ENCODE measurements around the gene DEFB125.
"Not testable (repeated sequence)": the region's sequence is repeated elsewhere in the genome, so short reads cannot be mapped to it uniquely, and the experiment has no call there.

Gene DEFB125, protein sequence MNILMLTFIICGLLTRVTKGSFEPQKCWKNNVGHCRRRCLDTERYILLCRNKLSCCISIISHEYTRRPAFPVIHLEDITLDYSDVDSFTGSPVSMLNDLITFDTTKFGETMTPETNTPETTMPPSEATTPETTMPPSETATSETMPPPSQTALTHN

DNA sequence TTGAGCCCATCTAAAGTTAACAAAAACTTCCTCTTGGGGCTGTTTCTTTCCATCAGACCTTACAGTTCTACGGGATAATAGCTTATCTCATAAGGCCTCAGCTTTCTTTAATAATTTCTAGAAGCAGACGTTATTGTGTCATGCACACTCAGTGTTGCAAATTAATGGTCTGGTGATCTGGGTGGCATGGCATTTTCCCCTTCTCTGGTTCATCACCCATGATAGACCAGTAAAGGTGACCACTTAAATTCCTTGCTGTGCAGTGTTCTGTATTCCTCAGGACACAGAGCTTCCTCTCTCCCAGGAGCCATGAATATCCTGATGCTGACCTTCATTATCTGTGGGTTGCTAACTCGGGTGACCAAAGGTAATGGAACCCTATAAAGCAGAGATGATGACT is at the start of gene DEFB125:
Gene DEFB125 (plus strand): TSS at position 272 of the 400 bp plus-strand sequence. CDS start 38 bp downstream, at position 310.
- no peak for DNase-seq (ENCODE audit: low spot score)

DNA sequence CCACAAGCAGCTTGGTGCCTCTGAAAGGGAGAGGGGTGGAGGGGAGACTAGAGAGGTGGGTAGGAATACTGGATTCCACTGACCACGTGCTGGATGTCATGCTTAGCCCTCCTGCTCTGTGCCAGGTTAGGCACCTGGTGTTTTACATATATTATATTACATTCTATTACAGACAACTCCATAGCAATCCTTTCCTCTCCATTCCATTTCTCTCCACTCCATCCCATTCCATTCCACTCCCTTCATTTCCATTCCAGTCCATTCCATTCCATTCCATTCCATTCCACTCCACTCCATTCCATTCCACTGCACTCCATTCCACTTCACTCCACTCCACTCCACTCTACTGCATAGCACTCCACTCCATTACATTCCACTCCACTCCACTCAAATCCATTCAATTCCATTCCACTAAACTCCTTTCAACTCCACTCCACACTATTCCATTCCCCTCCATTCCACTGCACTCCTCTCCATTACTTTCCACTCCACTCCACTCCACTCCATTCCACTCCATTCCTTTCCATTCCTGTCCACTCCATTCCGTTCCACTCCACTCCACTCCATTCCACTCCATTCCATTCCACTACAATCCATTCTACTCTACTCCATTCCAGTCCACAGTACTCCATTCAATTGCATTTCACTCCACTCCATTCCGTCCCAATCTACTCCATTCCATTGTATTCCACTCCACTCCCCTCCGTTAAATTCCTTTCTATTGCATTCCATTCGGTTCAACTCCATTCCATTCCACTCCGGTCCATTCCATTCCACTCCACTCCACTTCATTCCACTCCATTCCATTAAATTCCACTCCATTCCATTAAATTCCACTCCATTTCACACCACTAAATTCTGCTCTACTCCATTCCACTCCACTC is 27.2 kb upstream of the DEFB125 start:
- no peak for DNase-seq (ENCODE audit: low spot score)

DNA sequence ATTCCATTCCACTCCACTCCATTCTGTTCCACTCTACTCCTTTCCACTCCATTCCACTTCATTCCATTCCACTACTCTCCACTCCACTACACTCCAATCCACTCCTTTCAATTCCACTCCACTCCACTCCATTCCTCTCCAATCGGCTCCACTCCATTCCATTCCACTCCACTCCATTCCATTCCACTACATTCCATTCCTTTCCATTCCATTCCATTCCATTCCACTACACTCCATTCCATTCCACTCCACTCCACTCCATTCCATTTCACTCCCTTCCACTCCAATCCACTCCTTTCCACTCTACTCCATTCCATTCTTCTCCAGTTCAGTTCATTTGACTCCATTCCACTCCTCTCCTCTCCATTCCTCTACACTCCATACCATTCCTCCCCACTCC is 26.2 kb upstream of the DEFB125 start:
- DNase-seq (ENCODE audit: low spot score) = no peak

DNA sequence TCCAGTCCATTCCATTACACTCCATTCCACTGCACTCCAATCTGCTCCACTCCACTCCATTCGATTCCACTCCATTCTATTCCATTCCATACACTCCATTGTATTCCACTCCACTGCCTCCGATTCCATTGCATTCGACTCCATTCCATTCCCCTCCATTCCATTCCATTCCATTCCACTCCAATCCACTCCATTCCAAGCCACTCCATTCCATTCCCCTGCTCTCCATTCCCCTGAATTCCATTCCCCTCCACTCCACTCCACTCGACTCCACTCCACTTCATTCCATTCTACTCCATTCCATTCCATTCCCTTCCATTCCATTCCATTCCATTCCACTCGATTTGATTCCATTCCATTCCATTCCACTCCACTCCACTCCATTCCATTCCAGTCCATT is 25.7 kb upstream of the DEFB125 start:
- DNase-seq (ENCODE audit: low spot score) = no peak

DNA sequence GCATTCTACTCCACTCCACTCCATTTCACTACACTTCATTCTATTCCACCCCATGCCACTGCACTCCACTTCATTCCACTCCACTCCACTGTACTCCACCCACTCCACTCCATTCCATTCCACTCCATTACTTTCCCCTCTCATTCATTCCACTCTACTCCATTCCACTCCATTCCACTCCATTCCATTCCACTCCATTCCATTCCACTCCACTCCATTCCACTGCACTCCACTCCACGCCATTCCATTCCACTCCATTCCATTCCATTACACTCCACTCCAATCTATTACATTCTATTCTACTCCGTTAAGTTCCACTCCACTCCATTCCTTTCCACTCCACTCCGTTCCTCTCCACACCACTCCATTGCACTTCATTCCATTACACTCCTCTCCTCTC is 25.0 kb upstream of the DEFB125 start:
- DNase-seq (ENCODE audit: low spot score) = no peak

DNA sequence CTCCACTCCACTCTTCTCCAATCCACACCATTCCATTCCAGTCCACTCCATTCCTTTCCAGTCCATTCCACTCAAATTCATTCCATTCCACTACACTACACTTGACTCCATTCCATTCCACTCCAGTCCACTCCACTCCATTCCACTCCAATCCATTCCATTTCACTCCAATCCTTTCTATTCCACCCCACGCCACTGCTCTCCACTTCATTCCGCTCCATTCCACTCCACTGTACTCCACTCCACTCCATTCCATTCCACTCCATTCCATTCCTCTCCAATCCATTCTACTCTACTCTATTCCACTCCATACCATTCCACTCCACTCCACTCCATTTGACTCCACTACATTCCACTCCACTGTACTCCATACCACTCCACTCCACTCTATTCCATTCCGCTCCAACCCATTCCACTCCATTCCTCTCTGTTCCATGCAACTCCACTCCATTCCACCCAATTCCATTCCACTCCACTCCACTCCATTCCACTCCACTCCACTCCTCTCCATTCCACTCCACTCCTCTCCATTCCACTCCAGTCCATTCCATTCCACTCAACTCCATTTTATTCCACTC is 23.4 kb upstream of the DEFB125 start:
- DNase-seq (ENCODE audit: low spot score) = no peak

DNA sequence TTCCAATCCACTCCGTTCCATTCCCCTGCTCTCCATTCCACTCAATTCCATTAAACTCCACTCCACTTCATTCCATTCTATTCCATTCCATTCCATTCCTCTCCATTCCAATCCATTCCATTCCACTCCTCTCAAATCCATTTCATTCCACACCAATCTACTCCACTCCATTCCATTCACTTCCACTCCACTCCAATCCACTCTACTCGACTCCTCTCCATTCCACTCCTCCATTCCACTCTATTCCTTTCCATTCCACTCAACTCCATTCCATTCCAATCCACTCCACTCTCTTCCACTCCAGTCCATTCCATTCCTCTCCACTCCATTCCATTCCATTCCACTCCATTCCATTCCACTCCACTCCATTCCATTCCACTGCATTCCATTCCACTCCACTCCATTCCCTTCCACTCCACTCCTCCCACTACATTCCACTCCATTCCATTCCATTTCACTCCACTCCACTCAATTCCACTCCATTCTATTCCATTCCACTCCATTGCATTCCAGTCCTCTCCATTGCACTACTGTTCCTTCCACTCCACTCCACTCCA is 22.6 kb upstream of the DEFB125 start:
- no peak for DNase-seq (ENCODE audit: low spot score)

DNA sequence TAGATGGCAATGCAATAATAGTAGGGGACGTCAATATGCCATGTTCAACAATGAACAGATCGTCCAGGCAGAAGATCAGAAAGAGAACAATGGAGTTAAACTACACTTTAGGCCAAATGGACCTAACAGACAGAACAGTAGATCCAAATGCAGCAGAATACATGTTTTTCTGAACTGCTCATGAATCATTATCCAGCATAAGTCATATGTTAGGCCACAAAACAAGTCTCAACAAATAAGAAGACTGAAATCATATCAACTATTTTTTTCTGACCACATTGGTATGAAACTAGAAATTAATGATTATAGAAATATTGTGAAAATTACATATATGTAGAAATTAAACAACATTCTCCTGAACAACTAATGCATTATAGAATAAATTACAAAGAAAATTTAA is 10.2 kb upstream of the DEFB125 start:
- no peak for DNase-seq (ENCODE audit: low spot score)

DNA sequence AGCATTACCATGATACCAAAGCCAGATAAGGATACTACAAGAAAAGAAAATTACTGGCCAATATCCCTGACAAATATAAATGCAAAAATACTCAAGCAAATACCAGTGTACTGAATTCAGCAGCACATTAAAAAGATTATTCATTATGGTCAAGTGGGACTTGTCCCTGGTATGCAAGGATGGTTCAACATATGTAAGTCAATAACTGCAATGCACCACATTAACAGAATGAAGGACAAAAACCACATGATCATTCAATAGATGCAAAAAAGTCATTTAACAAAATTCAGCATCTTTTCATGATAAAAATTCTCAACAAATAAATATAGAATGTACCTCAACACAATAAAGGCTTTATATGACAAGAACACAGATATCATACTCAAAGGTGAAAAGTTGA is 9.1 kb upstream of the DEFB125 start:
- no peak for DNase-seq (ENCODE audit: low spot score)

DNA sequence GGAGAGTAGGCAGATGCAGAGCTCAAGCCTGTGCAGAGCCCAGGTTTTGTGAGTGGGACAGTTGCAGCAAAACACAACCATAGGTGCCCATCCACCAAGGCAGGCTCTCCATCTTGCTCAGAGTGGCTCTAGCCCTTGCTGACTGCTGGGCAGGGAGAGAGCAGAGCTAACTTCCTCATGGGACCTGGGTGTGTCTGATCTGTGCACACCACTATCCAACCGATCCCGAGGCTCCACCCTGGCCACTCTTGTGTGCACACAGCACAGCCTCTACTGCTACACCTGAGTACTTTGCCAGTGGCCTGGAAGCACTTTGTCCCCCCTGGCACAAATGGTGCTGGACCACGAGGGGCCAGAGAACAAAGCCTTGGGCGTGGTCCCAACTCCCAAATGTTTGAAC is 7.9 kb upstream of the DEFB125 start:
- no peak for DNase-seq (ENCODE audit: low spot score)

DNA sequence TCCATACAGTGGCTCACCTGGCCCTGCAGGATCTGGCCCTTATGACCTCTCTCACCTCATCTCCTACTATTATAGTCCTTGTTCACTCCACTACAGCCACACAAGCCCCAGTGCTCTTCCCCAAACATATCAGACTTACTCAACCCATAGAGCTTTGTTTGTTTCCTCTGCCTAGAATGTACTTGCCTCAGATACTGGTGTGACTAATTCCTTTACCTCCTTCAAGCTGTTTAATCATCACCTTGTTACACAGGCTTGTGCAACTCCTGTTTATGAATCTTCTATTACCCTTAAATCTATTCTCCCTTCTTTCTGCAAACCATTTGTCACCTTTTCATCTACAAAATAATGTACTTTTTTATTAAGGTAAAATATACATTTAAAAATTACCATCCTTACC is 3.2 kb downstream of the DEFB125 start:
- DNase-seq (ENCODE audit: low spot score) = no peak

DNA sequence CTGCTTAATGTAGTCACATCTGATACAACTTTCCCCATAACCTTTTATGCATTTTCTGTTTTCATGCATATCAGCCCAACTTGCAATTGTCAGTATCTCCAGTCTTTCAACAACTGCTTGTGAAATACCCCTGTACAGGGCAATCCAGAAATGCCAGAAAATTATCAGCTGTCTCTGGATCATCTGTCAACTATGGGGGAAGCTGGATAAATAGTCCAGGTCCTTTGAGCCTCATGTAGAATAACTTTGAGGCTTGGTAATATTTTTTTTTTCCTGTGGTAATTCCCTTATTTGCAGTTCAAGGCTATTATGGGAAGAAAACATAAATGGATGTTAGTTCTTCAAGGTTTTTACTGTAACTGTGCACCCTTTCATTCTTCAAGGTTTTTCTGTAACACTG is 6.2 kb downstream of the DEFB125 start:
- DNase-seq (ENCODE audit: low spot score) = no peak

DNA sequence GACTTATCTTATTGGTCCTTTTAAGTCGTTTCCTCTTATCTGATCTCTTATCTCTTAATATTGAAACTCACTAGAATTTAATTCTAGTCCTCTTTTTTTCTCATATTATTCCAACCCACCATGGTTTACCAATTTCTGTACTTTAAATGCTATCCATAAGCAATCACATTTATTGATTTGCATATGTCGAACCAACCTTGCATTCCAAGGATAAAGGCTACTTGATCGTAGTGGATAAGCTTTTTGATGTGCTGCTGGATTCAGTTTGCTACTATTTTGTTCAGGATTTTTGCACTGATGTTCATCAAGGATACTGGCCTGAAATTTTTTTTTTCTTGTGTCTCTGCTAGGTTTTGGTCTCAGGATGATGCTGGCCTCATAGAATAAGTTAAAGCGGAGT is 7.7 kb downstream of the DEFB125 start:
- DNase-seq (ENCODE audit: low spot score) = no peak

DNA sequence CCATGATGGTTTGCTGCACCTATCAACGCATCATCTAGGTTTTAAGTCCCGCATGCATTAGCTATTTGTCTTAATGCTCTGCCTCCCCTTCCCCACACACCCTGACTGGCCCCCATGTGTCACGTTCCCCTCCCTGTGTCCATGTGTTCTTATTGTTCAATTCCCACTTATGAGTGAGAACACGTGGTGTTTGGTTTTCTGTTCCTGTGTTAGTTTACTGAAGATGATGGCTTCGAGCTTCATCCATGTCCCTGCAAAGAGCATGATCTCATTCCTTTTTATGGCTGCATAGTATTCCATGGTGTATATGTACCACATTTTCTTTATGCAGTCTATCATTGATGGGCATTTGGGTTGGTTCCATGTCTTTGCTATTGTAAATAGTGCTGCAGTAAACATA is 10.2 kb downstream of the DEFB125 start:
- DNase-seq (ENCODE audit: low spot score) = not testable (repeated sequence)

DNA sequence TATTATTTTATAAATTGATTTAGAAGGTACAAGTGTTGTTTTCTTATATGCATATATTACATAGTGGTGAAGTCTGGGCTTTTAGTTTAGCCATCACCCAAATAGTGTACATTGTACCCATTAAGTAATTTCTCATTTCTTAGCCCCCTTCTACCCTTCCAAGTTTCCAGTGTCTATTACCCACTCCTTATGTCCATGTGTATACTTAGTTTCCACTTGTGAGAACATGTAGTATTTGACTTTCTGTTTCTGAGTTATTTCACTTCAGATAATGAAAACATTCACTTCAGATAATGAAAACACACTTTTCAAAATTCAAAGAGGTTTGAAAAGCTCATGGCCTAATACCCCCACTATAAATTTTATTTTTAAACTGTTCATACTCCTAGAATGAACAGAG is 14.5 kb downstream of the DEFB125 start:
- DNase-seq (ENCODE audit: low spot score) = no peak

DNA sequence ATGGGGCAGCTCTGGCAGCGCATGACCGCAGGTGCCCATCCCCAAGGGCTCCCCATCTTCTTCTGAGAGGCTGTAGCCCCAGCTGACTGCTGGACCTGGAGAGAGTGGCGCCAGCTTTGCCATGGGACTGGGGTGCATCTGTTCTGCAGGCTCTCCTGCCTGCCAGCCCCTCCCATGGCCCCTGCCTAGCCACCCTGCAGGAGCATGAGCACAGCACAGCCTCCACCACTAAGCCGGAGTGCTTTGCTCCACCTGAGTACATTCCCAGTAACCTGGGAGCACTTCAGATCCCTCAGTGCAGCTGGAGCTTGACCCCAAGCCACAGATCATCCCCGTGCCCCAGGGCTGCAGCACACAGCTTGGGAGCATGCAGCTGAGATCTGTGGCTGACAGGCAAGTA is 16.0 kb downstream of the DEFB125 start:
- DNase-seq (ENCODE audit: low spot score) = no peak

DNA sequence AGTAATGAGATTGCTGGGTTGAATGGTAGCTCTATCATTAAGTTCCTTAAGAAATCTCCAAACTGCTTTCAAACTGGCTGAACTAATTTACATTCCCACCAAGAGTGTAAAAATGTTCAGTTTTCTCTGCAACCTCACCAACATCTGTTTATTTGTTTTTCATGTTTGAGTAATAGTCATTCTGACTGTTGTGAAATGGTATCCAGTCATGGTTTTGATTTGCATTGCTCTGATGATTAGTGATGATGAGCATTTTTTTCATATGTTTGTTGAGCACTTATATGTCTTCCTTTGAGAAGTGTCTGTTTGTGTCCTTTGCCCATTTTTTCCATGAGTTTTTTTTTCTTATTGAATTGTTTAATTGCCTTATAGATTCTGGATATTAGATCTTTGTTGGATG is 24.9 kb downstream of the DEFB125 start:
- no peak for DNase-seq (ENCODE audit: low spot score)

DNA sequence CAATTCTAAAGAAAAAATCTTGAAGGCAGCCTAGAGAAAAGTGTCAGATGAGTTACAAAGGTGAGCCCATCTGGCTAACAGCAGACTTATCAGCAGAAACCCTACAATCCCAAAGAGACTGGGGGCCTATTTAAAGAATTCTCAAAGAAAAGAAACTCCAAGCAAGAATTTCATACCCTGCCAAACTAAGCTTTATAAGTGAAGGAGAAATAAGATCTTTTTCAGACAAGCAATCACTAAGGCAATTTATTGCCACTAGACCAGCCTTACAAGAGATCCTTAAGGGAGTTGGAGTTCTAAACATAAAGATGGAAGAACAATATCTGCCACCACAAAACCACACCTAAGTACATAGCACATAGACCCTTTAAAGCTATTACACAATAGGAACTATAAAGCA is 30.0 kb downstream of the DEFB125 start:
- no peak for DNase-seq (ENCODE audit: low spot score)

DNA sequence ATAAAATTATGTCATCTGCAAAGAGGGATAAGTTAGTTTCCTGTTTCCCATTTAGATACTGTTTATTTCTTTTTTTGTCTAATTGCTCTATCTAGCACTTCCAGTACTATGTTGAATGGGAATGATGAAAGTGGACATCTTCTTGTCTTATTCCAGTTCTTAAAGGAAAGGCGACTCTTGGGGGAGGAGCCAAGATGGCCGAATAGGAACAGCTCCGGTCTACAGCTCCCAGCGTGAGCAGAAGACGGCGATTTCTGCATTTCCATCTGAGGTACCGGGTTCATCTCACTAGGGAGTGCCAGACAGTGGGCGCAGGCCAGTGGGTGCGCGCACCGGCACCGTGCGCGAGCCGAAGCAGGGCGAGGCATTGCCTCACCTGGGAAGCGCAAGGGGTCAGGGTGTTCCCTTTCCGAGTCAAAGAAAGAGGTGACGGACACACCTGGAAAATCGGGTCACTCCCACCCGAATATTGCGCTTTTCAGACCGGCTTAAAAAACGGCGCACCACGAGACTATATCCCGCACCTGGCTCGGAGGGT is 42.4 kb downstream of the DEFB125 start:
- not testable (repeated sequence) for DNase-seq (ENCODE audit: low spot score)

DNA sequence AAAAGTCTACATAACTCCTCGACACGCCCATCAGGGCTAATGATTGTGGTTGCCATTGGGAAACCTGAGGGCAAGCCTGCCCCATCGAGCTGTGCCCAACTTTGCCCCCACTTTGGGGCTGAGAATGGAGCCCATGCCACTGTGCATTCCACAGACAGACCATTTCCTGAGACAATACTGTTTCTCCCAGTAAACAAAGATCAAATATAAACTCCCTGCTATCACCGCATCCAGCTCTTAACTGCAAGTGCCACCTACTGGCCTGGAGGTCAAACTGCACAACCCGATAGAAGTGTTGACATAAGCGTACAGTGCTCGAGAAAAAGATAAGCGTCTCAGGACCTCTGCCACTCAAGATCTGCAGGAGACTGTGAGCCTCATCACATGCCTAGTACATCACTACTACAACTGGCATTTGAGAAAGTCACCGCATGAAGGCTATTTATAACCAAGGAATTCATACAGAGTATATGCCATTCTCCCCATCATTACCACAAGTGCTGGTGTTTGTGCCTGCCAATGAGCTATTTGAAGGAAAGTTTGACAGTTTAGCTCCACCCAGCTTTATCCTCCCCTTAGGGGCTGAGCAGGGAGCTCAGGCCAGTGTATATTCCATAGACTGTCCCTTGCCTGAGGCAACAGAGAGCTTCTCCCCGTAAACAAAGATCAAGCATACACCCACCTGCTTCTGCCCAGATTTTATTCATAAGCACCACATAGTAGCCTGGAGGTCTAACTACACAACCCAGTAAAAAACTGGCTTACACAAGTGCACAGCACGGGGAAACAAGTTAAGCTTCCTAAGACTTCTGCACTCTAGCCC is 50.4 kb downstream of the DEFB125 start:
- DNase-seq (ENCODE audit: low spot score) = no peak

DNA sequence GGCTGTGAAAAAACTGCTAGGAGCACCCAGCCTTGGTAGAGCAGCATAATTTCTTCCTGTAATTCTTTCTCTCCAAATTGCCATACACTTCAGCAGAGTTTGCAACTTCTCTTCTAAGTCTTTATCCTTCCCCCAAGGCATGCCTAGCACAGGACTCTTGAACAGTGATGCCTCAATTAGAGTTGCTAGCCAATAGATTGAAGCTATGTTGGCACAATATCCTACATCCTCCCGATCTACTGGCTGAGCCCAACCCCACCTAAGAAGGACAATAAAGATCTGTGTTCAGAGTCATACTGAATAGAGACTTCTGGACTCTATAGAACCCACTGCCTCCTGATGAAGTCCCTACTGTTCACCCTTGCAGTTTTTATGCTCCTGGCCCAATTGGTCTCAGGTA is 54.8 kb downstream of the DEFB125 start, which contains the start of gene DEFB126:
Gene DEFB126 (plus strand): TSS at position 301 of the 400 bp plus-strand sequence. CDS start 39 bp downstream, at position 340.
- DNase-seq (ENCODE audit: low spot score) = no peak

DNA sequence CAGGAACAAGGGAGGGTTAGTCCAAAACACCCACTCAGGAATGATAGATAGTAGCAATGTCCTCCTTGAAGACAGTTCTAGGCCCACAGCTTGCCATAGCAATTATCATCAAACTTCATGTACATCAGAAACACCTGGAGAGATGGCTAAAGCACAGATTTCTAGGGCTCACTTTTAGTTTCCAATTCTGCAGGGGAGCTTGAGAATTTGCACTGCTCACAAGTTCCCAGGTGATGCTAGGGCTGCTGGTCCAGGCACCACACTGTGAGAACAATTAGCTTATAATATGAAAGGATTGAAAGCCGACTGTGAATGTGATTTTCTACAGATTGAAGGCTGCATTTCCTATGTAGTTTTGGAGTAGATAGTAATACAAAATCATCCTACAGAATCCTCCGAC is 58.4 kb downstream of the DEFB125 start:
- no peak for DNase-seq (ENCODE audit: low spot score)
